Colonic mucosa (tissue), 4 donors: ENCODE data around the gene PDZRN3. TPM values are rescaled to one million over a fixed set of nuclear protein-coding genes. Genes with fewer than 3 reads are reported as not detected.

Source experiments
- DNase-seq: peaks from one replicate; pipeline ENCODE4 v3.0.0-alpha.2; 2020
- H3K27ac ChIP-seq: fragments of 200-600 bp; one replicate; pipeline ENCODE4 v1.8.0; 2021
- H3K27me3 ChIP-seq: fragments of 200-600 bp; one replicate; pipeline ENCODE4 v1.8.0; 2021
- H3K36me3 ChIP-seq: fragments of 200-600 bp; one replicate; pipeline ENCODE4 v1.8.0; 2021
- H3K4me1 ChIP-seq: fragments of 200-600 bp; one replicate; pipeline ENCODE4 v1.8.0; 2021; ENCODE audit warnings: mild to moderate bottlenecking
- H3K4me3 ChIP-seq: fragments of 200-600 bp; one replicate; pipeline ENCODE4 v1.8.0; 2021
- H3K9ac ChIP-seq, 2 donors: one replicate each; pipeline ENCODE4 v1.7.0; 2013; ENCODE audit warnings: control low read depth in 2 of 2, low read depth in 2 of 2, low read length in 2 of 2
- H3K9me3 ChIP-seq: fragments of 200-600 bp; one replicate; pipeline ENCODE4 v1.8.0; 2021
- intact Hi-C: fragments of 100-400 bp; cut with DNase I; formaldehyde crosslinking; loops from one replicate; pipeline ENCODE4 v1.14.1; 2022
- total RNA-seq, 2 donors: library from RNA; stranded (reverse); fragmentation: NEBNext Ultra II Directional in 1 of 2; extraction: Animal tissue kit (Norgen Biotek cat#: 25700) in 1 of 2; gene quantifications; one replicate each; pipeline ENCODE4 v1.2.1, GENCODE V29; 2021
- TF ChIP-seq, protein P1 (sequence below): fragments of 200-600 bp; IDR thresholded peaks from one replicate; pipeline ENCODE4 v1.8.0; 2022; ENCODE audit warnings: antibody characterized with exemption, mild to moderate bottlenecking
- donor health status: healthy.
- donor health status: DM: no; HTN: no; CAD: no.
- donor health status: DM: no; HTN: no; CAD: no.

The PDZRN3 gene
- total RNA-seq, 2 donors from 2014 or later: 13.6 to 19.1 TPM

DNA sequence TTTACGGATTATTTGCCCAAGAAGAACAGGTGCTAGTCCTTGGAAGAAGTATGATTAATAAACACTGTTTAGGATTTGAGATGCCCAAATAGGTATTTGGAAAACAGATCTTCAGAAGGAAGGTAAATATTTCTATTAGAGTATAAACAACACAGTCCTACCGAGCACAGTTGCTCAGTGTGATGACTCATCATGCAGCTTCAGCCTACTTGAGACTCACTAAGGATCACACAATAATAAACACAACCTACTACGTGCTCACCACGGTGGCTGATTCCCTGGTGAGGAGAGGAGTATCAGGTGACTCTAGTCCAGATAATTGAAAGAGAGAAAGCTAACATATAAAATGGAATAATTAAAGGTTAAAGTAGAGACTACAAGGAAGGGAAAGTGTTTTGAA, 72.0 kb downstream of the PDZRN3 start:
- no peak overlapping the region for H3K9ac ChIP-seq
- no peak overlapping the region for H3K27ac ChIP-seq

DNA sequence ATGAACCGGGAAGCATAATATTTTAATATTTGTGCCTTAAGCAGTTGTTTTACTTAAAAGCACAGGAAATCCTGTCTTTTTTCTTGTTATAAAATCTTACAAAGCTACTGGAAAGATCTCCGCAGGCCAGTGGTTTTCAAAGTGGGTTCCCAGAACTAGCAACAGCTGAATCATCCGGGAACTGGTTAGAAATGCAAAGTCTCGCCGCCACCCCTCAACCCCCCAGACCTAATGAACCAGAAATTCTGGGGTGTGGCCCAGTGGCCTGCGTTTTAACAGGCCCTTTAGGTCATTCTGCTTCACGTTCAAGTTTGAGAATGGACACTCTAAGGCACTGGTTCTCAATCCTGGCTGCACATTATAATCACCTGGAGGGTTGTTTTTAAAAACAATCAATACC, 74.7 kb downstream of the PDZRN3 start:
- no peaks in the 10 kb centered on the region for H3K27me3 ChIP-seq
- no peaks in the 10 kb centered on the region for H3K36me3 ChIP-seq
- TF ChIP-seq, protein P1, sequence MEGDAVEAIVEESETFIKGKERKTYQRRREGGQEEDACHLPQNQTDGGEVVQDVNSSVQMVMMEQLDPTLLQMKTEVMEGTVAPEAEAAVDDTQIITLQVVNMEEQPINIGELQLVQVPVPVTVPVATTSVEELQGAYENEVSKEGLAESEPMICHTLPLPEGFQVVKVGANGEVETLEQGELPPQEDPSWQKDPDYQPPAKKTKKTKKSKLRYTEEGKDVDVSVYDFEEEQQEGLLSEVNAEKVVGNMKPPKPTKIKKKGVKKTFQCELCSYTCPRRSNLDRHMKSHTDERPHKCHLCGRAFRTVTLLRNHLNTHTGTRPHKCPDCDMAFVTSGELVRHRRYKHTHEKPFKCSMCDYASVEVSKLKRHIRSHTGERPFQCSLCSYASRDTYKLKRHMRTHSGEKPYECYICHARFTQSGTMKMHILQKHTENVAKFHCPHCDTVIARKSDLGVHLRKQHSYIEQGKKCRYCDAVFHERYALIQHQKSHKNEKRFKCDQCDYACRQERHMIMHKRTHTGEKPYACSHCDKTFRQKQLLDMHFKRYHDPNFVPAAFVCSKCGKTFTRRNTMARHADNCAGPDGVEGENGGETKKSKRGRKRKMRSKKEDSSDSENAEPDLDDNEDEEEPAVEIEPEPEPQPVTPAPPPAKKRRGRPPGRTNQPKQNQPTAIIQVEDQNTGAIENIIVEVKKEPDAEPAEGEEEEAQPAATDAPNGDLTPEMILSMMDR: no peak
- intact Hi-C loops: no loop called here
- H3K4me3 ChIP-seq: no peak overlapping the region
- no peak overlapping the region for H3K9ac ChIP-seq
- no peak for DNase-seq
- H3K9me3 ChIP-seq: no peaks in the 10 kb centered on the region
- no peak overlapping the region for H3K27ac ChIP-seq
- no peaks in the 10 kb centered on the region for H3K4me1 ChIP-seq

More for the DNA sequence above, 72.0 kb downstream of the PDZRN3 start:
- DNase-seq: no peak
- Histone ChIP-seq H3K4me3 (no peak overlapping the region), H3K27me3 (no peaks in the 10 kb centered on the region), H3K9me3 (no peaks in the 10 kb centered on the region), H3K4me1 (no peaks in the 10 kb centered on the region), H3K36me3 (no peaks in the 10 kb centered on the region)
- intact Hi-C loops: no loop called here
- TF ChIP-seq, protein P1: no peak

DNA sequence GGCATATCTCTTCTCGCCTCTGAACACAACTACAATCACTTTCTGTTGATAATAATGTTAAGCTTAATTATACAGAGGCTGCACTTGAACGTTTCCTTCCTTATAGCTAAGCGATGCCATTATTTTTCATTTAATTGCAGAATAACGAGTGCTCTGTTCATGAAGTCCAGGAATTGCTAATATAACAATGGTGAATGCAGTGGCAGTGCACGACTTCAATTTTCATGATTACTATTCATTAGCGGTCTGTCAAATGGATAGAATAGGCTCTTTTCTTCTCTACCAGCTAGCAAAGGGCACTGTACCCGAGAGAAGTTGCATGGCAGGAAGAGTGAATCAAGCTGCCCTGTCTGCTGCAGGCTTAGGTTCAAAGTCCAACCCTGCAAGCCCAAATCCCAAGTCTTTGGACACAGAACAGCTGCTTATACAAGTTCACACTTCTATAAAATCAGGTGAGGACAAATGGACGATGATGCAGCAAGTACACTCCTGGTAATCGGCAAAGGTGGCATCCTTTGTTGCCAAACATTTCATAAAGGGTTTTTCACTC, 75.6 kb downstream of the PDZRN3 start:
- Histone ChIP-seq H3K27ac (no peak overlapping the region), H3K4me3 (no peak overlapping the region), H3K9me3 (no peaks in the 10 kb centered on the region), H3K9ac (no peak overlapping the region), H3K36me3 (no peaks in the 10 kb centered on the region), H3K27me3 (no peaks in the 10 kb centered on the region), H3K4me1 (no peaks in the 10 kb centered on the region)
- intact Hi-C loops: no loop called here
- DNase-seq: peak; percentile 36
- TF ChIP-seq, protein P1: no peak

DNA sequence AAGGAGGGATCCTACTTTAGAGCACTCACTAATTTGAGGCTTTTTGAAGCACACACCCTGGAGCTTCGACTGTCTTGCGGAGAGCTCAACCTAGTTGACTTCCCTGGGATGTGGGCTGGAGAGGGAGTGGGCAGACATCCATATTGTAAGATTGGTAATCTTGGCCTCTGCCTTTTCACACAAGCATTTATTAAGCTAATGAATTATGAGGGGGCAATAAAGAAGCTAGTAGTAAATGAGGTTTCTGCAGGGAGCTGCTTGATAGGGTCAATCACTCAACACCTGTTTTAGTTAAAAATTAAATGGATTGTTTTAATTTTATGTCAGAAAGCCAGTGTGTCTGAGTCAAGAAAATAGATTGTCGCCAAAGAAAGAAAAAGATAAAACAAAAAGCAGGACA, 76.3 kb downstream of the PDZRN3 start:
- no peaks in the 10 kb centered on the region for H3K9me3 ChIP-seq
- no peaks in the 10 kb centered on the region for H3K27me3 ChIP-seq
- H3K36me3 ChIP-seq: no peaks in the 10 kb centered on the region
- intact Hi-C loops: no loop called here
- peak overlapping the region; percentile 37 for H3K27ac ChIP-seq
- H3K4me1 ChIP-seq: no peaks in the 10 kb centered on the region
- TF ChIP-seq, protein P1: no peak
- no peak for DNase-seq
- H3K9ac ChIP-seq: no peak overlapping the region
- H3K4me3 ChIP-seq: no peak overlapping the region

DNA sequence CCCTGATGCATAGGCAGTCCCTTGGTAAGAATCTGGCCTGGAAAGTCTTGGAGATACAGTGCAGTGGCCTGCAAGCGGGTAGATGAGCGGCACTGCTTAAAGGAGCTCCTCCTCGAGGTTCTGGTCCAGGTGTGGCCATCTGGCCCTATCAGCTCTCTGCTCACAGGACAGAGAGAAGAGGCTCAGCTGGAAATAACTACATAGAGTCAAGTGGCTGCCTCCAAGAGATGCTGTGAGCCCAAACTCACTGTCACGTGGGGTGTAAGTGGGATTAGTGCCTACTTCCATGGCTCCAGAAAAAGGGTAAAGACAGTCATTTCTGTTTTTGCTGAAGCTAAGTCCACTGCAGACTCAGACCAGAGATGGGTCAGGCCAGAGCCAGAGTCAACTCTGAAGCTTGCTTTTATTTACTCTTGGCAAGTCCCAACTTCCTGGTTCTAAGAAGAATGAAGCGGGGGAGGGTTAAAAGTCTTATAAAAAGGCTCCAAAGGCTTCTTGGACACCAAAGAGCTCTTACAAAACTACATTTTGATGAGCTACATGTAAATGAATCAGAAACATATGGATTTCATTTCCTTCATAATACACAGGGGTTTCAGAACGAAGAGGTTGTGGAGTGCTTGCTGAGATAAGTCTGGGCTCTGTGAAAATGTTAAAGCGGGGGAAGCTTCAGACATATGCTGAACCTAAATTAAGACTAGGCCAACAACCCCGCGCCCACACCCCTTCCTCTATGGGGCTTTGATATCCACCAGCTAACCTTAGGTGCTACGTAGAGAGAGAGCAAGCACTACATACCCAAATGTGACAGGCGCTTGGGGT, 77.1 kb downstream of the PDZRN3 start:
- DNase-seq: peak; percentile 29
- Histone ChIP-seq H3K36me3 (no peaks in the 10 kb centered on the region), H3K4me3 (no peak overlapping the region), H3K9ac (peak overlapping the region in 1 of 2 donors; percentile 19), H3K4me1 (no peaks in the 10 kb centered on the region), H3K27ac (peak overlapping the region; percentile 37), H3K9me3 (no peaks in the 10 kb centered on the region), H3K27me3 (no peaks in the 10 kb centered on the region)
- TF ChIP-seq, protein P1: no peak
- intact Hi-C loops: no loop called here
